ENCODE measurements around the gene SAMHD1. TPM values are rescaled to one million over a fixed set of nuclear protein-coding genes. Genes with fewer than 3 reads are reported as not detected.
"Not testable (repeated sequence)": the region's sequence is repeated elsewhere in the genome, so short reads cannot be mapped to it uniquely, and the experiment has no call there.

Gene SAMHD1
- total RNA-seq, 2 experiments from 2014 or later = 10.6 to 20.8 TPM

GRCh38 chr20:36875702-36876472, 75.6 kb downstream of the SAMHD1 start, which contains the start of gene TLDC2:
TSS of gene TLDC2 (plus strand) at chr20:36876138. CDS start at chr20:36876175, 37 bp downstream.
- H2AFZ ChIP-seq (ENCODE audit: low read length) = no peak within 1 kb of the TSS
- H3K36me3 ChIP-seq (ENCODE audit: insufficient read depth, low read length) = no peaks in the 10 kb centered on the region
- CTCF ChIA-PET (ENCODE audit: unreplicated experiment) = interaction anchor here (0.5 to 1.0 kb wide), 2 partner anchors 8 to 40 kb away, joined by 3 to 7 read pairs; no protein-coding TSS in a partner anchor
- no peaks in the 10 kb centered on the region for H3K9me3 ChIP-seq (ENCODE audit: low read length)
- no peak within 1 kb of the TSS for H3K4me2 ChIP-seq (ENCODE audit: low read length)
- no peaks in the 10 kb centered on the region for H3K9me2 ChIP-seq (ENCODE audit: insufficient read depth, low read length)
- DNase-seq (ENCODE audit: low spot score) = no peak
- intact Hi-C loops (cut with micrococcal nuclease; ENCODE audit: unreplicated experiment) = no loop called here
- H3K79me2 ChIP-seq (ENCODE audit: insufficient read depth, low read depth, low read length) = no peaks in the 10 kb centered on the region
- POLR2A ChIA-PET = interaction anchor here (0.5 to 1.3 kb wide), 3 partner anchors 9 to 253 kb away, joined by 5 to 9 read pairs (median 6); partner anchors contain the start of gene DSN1
- H3K27ac ChIP-seq (ENCODE audit: low read depth, low read length, poor library complexity, severe bottlenecking) = no peak within 1 kb of the TSS
- no peaks in the 10 kb centered on the region for H3K4me1 ChIP-seq (ENCODE audit: insufficient read depth, low read length, poor library complexity, severe bottlenecking)
- H4K20me1 ChIP-seq (ENCODE audit: insufficient read depth, low read length) = no peaks in the 10 kb centered on the region
- BruUV-seq (replicated peaks) = no TSS peak
- TF ChIP-seq EZH2phosphoT487 (IDR thresholded peaks at IDR 0.05; ENCODE audit: borderline replicate concordance, low read depth, low read length) (no peak), CTCF (conservative IDR thresholded peaks at IDR 0.05; ENCODE audit: low read length) (no peak)
- no peak within 1 kb of the TSS for H3K4me3 ChIP-seq (ENCODE audit: low read depth, low read length, poor library complexity, severe bottlenecking)

- intact Hi-C loops (cut with micrococcal nuclease; ENCODE audit: unreplicated experiment); H4K20me1 ChIP-seq (ENCODE audit: insufficient read depth, low read length); H3K9me3 ChIP-seq (ENCODE audit: low read length); H3K27ac ChIP-seq (ENCODE audit: low read depth, low read length, poor library complexity, severe bottlenecking); H3K79me2 ChIP-seq (ENCODE audit: insufficient read depth, low read depth, low read length); DNase-seq (ENCODE audit: low spot score); H2AFZ ChIP-seq (ENCODE audit: low read length); BruUV-seq (replicated peaks); H3K4me3 ChIP-seq (ENCODE audit: low read depth, low read length, poor library complexity, severe bottlenecking); H3K4me2 ChIP-seq (ENCODE audit: low read length); CTCF ChIA-PET (ENCODE audit: unreplicated experiment); H3K9me2 ChIP-seq (ENCODE audit: insufficient read depth, low read length); H3K36me3 ChIP-seq (ENCODE audit: insufficient read depth, low read length); H3K4me1 ChIP-seq (ENCODE audit: insufficient read depth, low read length, poor library complexity, severe bottlenecking): not testable (repeated sequence)
- POLR2A ChIA-PET = interaction anchor here (0.6 to 1.3 kb wide), 5 partner anchors 8 to 249 kb away, joined by 3 to 6 read pairs (median 3); no protein-coding TSS in a partner anchor
Measured at GRCh38 chr20:36875093-36875492, 76.4 kb downstream of the SAMHD1 start.

- CTCF ChIA-PET (ENCODE audit: unreplicated experiment) = no interaction called here
- no peak overlapping the region for H3K4me3 ChIP-seq (ENCODE audit: low read depth, low read length, poor library complexity, severe bottlenecking)
- intact Hi-C loops (cut with micrococcal nuclease; ENCODE audit: unreplicated experiment) = no loop called here
- no peaks in the 10 kb centered on the region for H3K79me2 ChIP-seq (ENCODE audit: insufficient read depth, low read depth, low read length)
- no peak overlapping the region for H2AFZ ChIP-seq (ENCODE audit: low read length)
- BruUV-seq (replicated peaks) = no TSS peak
- H3K9me2 ChIP-seq (ENCODE audit: insufficient read depth, low read length) = no peaks in the 10 kb centered on the region
- H3K4me1 ChIP-seq (ENCODE audit: insufficient read depth, low read length, poor library complexity, severe bottlenecking) = no peaks in the 10 kb centered on the region
- no peaks in the 10 kb centered on the region for H4K20me1 ChIP-seq (ENCODE audit: insufficient read depth, low read length)
- no peak for DNase-seq (ENCODE audit: low spot score)
- TF ChIP-seq CTCF (conservative IDR thresholded peaks at IDR 0.05; ENCODE audit: low read length) = no peak
- TF ChIP-seq EZH2phosphoT487 (IDR thresholded peaks at IDR 0.05; ENCODE audit: borderline replicate concordance, low read depth, low read length) = no peak
- H3K36me3 ChIP-seq (ENCODE audit: insufficient read depth, low read length) = no peaks in the 10 kb centered on the region
- no peaks in the 10 kb centered on the region for H3K9me3 ChIP-seq (ENCODE audit: low read length)
- H3K4me2 ChIP-seq (ENCODE audit: low read length) = no peak overlapping the region
- POLR2A ChIA-PET = no interaction called here
- H3K27ac ChIP-seq (ENCODE audit: low read depth, low read length, poor library complexity, severe bottlenecking) = no peak overlapping the region
Measured at GRCh38 chr20:36873498-36874189, 77.9 kb downstream of the SAMHD1 start.
